NT2/D1 (cell line): ENCODE measurements around the gene PPTC7.

ENCODE experiments used
- SUZ12 ChIP-seq: IDR thresholded peaks from 2 replicates; pipeline ENCODE4 v1.6.1; 2011; ENCODE audit not compliant: insufficient read length, insufficient read depth; ENCODE audit errors: extremely low read depth
- YY1 ChIP-seq: IDR thresholded peaks from 2 replicates; pipeline ENCODE4 v1.6.1; 2011; ENCODE audit not compliant: insufficient read length, insufficient read depth
- ZNF274 ChIP-seq: IDR thresholded peaks from 2 replicates; pipeline ENCODE4 v1.6.1; 2011; ENCODE audit warnings: mild to moderate bottlenecking, low read depth, low read length

- no peak for TF ChIP-seq SUZ12
- no peak for TF ChIP-seq YY1
- no peak for TF ChIP-seq ZNF274
Measured at GRCh38 chr12:110563702-110564470, 19.2 kb downstream of the PPTC7 start.
